ENCODE measurements around the gene ARAP1. TPM values are rescaled to one million over a fixed set of nuclear protein-coding genes. Genes with fewer than 3 reads are reported as not detected.

The ARAP1 gene
- total RNA-seq, 1 experiment from 2014 or later: 73.6 TPM

- no TSS peak for BruUV-seq (replicated peaks)
These were observed 12.2 kb downstream of the ARAP1 start for GRCh38 chr11:72740060-72740424.

GRCh38 chr11:72739240-72740059, 12.8 kb downstream of the ARAP1 start:
- Histone ChIP-seq H3K27ac (ENCODE audit: low read length) (no peak overlapping the region), H3K27me3 (ENCODE audit: control insufficient read depth, insufficient read depth, low read length) (no peaks in the 10 kb centered on the region), H3K4me3 (ENCODE audit: low read depth in 2 of 2, low read length in 2 of 2) (no peak overlapping the region), H3K4me1 (ENCODE audit: control insufficient read depth, insufficient read depth, low read length) (peaks cover 19% of the 10 kb centered on the region), H3K9me3 (ENCODE audit: control insufficient read depth, insufficient read depth, low read depth, low read length) (no peaks in the 10 kb centered on the region), H3K36me3 (ENCODE audit: control insufficient read depth, insufficient read depth, low read length) (no peaks in the 10 kb centered on the region)
- no peak for ATAC-seq
- in situ Hi-C loops (cut with HindIII; ENCODE audit: low pct_unique_long_range_greater_than_20kb, low sequenced_read_pairs) (no loop called here), intact Hi-C loops (cut with micrococcal nuclease; ENCODE audit: unreplicated experiment) (no loop called here)
- ChIA-PET POLR2A (no interaction called here), CTCF (no interaction called here)
- no TSS peak for BruUV-seq (replicated peaks)
- no peak for TF ChIP-seq CTCF (IDR thresholded peaks at IDR 0.05)
- TF ChIP-seq POLR2AphosphoS5 (IDR thresholded peaks at IDR 0.05; ENCODE audit: low read depth, low read length): no peak
- TF ChIP-seq REST (IDR thresholded peaks at IDR 0.05; ENCODE audit: insufficient read depth in 1 of 2, low read depth in 2 of 2, low read length in 1 of 2): no peak
- no peak for TF ChIP-seq SIN3A (IDR thresholded peaks at IDR 0.05; ENCODE audit: borderline replicate concordance, insufficient read depth, low read depth, low read length)
- TF ChIP-seq TCF7L2 (IDR thresholded peaks at IDR 0.05; ENCODE audit: low read depth, low read length): no peak
- DNase-seq (ENCODE audit: low read depth, low spot score): no peak

More at GRCh38 chr11:72740060-72740424, 12.2 kb downstream of the ARAP1 start:
- TF ChIP-seq REST (IDR thresholded peaks at IDR 0.05; ENCODE audit: insufficient read depth in 1 of 2, low read depth in 2 of 2, low read length in 1 of 2): no peak
- TF ChIP-seq SIN3A (IDR thresholded peaks at IDR 0.05; ENCODE audit: borderline replicate concordance, insufficient read depth, low read depth, low read length): no peak
- TF ChIP-seq CTCF (IDR thresholded peaks at IDR 0.05): no peak
- no peak for TF ChIP-seq POLR2AphosphoS5 (IDR thresholded peaks at IDR 0.05; ENCODE audit: low read depth, low read length)
- no peak for TF ChIP-seq TCF7L2 (IDR thresholded peaks at IDR 0.05; ENCODE audit: low read depth, low read length)
- Histone ChIP-seq H3K4me3 (ENCODE audit: low read depth in 2 of 2, low read length in 2 of 2) (no peak overlapping the region), H3K27me3 (ENCODE audit: control insufficient read depth, insufficient read depth, low read length) (no peaks in the 10 kb centered on the region), H3K9me3 (ENCODE audit: control insufficient read depth, insufficient read depth, low read depth, low read length) (no peaks in the 10 kb centered on the region), H3K27ac (ENCODE audit: low read length) (no peak overlapping the region), H3K36me3 (ENCODE audit: control insufficient read depth, insufficient read depth, low read length) (no peaks in the 10 kb centered on the region), H3K4me1 (ENCODE audit: control insufficient read depth, insufficient read depth, low read length) (peaks cover 19% of the 10 kb centered on the region)
- POLR2A ChIA-PET: no interaction called here
- in situ Hi-C loops (cut with HindIII; ENCODE audit: low pct_unique_long_range_greater_than_20kb, low sequenced_read_pairs) (no loop called here), intact Hi-C loops (cut with micrococcal nuclease; ENCODE audit: unreplicated experiment) (no loop called here)
- CTCF ChIA-PET: no interaction called here
- no peak for ATAC-seq
- no peak for DNase-seq (ENCODE audit: low read depth, low spot score)

Data from Panc1 (cell line).